H1 (cell line): Measurements from ENCODE around the gene CTPS1.

Source experiments
- CTCF ChIP-seq, 3 experiments: IDR thresholded peaks; 1 replicate in 2 of 3; 2 replicates in 1 of 3; pipeline versions ENCODE4 v1.5.1 to v1.6.1; 2011; ENCODE audit warnings: low read length in 3 of 3, mild to moderate bottlenecking in 3 of 3, inconsistent platforms in 2 of 3, low read depth in 1 of 3, moderate library complexity in 1 of 3; ENCODE audit not compliant: insufficient read depth in 1 of 3; ENCODE audit errors: control extremely low read depth in 1 of 3
- EZH2 ChIP-seq: fragments of 200-600 bp; sonication (generic); IDR thresholded peaks from 2 replicates; pipeline ENCODE4 v1.7.1; 2012; ENCODE audit warnings: low read depth, mild to moderate bottlenecking, moderate library complexity, low read length, inconsistent platforms; ENCODE audit not compliant: severe bottlenecking
- GTF2F1 ChIP-seq: IDR thresholded peaks from 2 replicates; pipeline ENCODE4 v1.6.1; 2012; ENCODE audit warnings: low read depth, low read length, improper control_type of control experiment, borderline replicate concordance

GRCh38 chr1:40971966-40972365 is 7.5 kb upstream of the CTPS1 start:
- TF ChIP-seq CTCF (IDR thresholded peaks at IDR 0.05; ENCODE audit: control extremely low read depth in 1 of 3, insufficient read depth in 1 of 3, low read depth in 1 of 3, low read length in 3 of 3) (no peak), GTF2F1 (no peak), EZH2 (no peak)
